Forelimb muscle (tissue), 1 donor: ENCODE results near the gene ZFAND6. TPM values are rescaled to one million over a fixed set of nuclear protein-coding genes. Genes with fewer than 3 reads are reported as not detected.
"Not testable (repeated sequence)": the region's sequence is repeated elsewhere in the genome, so short reads cannot be mapped to it uniquely, and the experiment has no call there.

Source experiments
- DNase-seq: peaks from one replicate; pipeline ENCODE4 v3.0.0-alpha.2; 2013; ENCODE audit warnings: low read depth
- polyA plus RNA-seq: library from polyadenylated mRNA; unstranded; fragments of 120-200 nt; gene quantifications from one replicate; pipeline ENCODE4 v1.2.1, GENCODE V29; 2013; ENCODE audit not compliant: insufficient read length

Gene ZFAND6
- polyA plus RNA-seq, 1 donor = 105 TPM

GRCh38 chr15:80142646-80143045 lies 83.2 kb downstream of the ZFAND6 start:
- no peak for DNase-seq

- no peak for DNase-seq
These were observed 91.7 kb downstream of the ZFAND6 start for GRCh38 chr15:80151148-80151547.

DNA sequence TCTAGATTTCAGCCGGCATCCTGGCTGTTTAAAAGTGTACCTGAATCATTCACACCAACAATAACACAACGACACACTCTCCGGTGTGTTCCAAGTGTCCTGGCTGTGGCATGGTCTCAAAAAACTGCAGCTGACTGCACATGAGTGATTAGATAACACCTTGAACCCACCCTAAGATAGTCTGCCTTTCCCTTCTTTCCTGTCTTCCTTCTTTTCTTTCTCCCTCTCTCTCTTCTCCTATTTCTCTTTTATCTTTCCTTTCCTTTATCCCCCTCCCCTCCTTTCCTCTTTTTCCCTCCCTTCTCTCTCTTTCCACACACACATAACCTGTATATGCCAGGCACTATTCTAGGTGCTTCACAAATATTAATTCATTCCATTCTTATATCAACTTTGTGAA lies 92.1 kb downstream of the ZFAND6 start:
- DNase-seq = no peak

DNA sequence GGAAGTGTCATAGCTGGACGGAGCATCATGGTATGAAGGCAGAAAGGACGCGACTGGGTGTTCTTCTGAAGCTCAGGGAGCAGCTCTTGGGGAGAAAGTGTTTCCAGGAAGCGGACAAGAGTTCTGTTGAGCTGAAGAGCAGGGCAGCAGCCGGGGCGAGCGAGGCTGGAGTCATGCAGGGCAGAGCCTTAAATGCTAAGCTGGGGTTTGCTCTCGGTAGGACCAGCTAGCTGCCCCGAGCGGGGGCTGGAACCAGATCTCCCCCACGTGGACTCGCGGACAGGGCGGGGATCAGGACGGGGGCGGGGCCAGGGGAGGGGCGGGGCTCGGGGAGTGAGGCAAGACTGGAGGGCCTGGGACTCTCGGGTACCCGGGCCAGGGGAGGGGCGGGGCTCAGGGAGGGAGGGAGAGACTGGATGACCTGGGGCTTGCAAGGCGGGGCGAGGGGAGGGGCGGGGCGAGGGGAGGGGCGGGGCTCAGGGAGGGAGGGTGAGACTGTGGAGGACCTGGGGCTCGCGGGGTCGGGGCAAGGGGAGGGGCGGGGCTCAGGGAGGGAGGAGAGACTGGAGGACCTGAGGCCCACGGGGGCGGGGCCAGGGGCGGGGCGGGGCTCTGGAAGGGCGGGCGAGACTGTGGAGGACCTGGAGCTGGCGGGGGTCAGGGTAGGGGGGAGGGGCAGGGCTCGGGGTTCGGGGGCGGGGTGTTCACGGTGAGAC lies 92.9 kb downstream of the ZFAND6 start:
- peak; percentile 32 for DNase-seq

- DNase-seq = peak; percentile 14
These were observed 93.7 kb downstream of the ZFAND6 start, which contains the start of gene FAH for GRCh38 chr15:80152896-80153876. FAH (plus strand) TSS chr15:80152999; CDS start chr15:80153055, 56 bp downstream.

DNA sequence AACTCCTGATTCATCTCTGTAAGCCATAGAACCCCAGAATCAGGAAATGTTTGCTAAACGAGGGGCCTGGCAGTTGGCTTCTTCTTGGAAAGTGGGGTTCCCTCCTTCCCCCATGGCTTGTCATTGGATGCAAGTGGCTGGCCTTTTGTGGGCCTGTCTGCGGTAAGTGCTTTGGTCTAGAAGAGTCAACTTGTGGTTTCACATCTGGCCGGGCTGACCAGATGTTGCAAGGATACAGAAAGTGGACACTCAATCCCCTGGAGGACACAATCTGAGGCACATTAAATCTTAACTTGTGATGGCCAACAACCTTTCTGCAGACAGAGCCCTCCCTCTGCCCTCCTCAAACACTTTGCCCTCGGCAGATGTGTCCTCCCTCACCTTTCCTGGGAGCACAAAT lies 94.4 kb downstream of the ZFAND6 start:
- DNase-seq = no peak

DNA sequence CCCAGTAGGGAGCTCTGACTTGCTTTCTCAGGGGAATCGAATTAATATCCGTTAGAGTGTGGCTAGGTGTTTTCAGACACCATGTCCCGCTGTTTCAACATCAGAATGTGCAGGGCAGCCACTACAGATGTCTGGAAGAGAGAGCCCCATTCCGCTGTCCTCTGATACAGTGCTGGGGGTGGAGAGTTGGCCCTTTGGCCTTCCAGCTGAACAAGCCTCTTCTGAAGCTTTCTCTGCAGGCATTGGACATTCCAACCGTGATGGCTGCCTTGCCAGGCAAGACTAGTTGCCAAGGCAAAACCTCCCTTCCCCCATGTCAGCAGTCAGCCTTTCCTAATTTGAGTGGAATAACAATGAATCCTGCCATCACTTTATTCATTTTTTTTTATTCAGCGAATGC lies 94.9 kb downstream of the ZFAND6 start:
- no peak for DNase-seq

DNA sequence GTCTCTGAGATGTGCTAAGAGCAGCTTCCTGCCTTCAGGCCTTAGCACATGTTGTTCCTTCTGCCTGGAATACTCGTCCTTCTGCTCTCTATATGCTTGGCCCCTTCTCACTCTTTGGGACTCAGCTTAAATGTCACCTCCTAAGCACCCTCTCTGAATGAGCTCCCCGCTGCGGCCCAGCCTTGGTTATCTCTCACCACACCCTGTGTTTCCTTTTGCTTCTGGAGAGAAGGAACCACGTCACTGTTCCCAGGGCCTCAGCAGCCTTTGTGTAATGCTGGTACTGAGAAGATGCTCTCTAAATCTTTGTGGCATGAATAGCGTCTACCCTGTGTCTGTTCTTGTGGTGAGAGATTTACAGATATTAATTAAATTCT lies 95.5 kb downstream of the ZFAND6 start:
- no peak for DNase-seq

DNA sequence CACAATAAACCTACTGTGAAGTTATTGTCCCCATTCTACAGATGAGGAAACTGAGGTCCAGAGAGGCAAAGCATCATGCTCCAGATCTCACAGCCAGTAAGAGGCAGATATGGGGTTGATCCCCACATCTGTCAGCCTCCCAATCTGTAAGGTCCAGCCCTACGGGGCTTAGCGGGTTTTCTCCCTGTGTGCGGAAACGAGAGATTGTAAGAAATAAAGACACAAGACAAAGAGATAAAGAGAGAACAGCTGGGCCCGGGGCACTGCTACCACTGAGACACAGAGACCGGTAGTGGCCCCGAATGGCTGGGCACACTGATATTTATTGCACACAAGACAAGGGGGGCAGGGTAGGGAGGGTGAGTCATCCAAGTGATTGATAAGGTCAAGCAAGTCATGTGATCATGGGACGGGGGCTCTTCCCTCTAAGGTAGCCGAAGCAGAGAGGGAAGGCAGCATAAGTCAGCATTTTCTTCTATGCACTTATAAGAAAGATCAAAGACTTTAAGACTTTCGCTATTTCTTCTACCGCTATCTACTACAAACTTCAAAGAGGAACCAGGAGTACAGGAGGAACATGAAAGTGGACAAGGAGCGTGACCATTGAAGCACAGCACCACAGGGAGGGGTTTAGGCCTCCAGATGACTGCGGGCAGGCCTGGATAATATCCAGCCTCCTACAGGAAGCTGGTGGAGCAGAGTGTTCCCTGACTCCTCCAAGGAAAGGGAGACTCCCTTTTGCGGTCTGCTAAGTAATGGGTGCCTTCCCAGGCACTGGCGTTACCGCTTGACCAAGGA lies 96.1 kb downstream of the ZFAND6 start:
- not testable (repeated sequence) for DNase-seq

- DNase-seq = no peak
These were observed 96.8 kb downstream of the ZFAND6 start for GRCh38 chr15:80156176-80156720.

DNA sequence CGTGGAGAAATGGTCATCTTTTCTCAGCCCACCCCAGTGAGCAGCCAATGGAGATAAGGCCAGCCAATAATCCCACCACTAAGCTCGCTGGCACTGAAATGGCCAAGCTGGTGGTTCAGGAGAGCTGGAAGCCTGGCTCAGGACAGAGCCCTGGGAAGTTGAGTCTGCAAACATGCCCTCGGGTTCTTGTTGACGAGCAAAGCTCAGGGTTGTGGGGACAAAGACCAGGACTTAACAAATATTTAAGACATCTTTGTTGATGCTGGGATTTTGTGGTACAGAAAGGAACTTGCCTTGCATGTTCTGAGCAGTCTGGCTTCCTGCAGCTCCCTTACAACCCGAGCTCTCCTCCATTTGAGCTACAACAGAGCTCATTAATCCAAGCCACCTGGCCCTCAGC lies 97.7 kb downstream of the ZFAND6 start:
- no peak for DNase-seq

DNA sequence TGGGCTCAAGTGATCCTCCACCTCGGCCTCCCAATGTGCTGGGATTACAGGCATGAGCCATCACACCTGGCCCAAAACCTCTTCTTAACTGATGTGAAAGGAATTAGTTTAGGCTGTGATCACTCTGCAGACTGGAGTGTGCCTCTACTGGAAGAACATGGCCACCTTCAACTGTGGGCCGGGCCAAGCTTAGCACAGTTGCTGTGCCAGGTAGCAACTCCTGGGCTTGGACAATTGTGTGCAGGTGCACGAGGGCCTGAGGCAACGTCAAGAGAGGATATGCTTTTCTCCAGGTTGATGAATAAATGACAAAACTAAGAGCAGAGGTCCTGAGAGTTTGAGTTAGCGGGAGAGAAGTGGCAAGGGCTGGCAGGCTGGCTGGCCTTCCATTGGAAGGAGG lies 99.8 kb downstream of the ZFAND6 start:
- no peak for DNase-seq

DNA sequence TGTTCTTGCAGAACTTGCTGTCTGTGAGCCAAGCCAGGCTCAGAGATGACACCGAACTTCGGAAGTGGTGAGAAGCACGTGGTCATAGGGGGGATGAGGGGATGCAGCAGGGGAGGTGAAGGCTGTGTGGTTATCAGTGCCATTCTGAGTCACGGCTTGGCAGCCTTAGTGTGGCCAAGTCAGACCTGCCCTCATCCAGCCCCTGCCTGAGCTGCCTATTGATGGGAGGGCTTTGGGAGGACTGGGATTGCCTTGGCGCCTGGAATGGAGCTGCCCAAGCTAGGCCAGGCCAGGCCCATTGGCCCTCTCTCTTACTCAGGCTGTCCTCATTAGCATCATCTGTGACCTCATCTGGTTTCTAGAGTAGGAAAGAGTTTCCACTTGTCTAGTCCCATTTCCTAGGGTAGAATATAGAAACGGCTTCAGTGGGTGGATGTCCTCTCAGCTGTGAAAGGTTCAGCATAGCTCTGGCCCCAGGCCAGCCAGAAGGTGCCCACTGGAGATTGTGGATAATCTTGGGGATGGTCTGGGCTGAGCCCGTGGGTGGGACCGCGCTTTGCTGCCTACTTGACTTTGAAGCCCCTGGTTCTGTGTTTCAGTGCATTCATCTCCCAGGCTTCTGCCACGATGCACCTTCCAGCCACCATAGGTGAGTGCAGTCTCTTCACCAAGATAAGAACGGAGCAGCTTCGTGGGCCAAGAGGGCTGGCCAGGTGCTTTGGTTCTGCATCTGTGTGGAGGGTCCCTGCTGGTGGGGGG lies 100.5 kb downstream of the ZFAND6 start:
- DNase-seq = no peak

- DNase-seq = peak; percentile 26
These were observed 101.2 kb downstream of the ZFAND6 start for GRCh38 chr15:80160570-80161156.

GRCh38 chr15:80161468-80162016 lies 102.1 kb downstream of the ZFAND6 start:
- DNase-seq = no peak

DNA sequence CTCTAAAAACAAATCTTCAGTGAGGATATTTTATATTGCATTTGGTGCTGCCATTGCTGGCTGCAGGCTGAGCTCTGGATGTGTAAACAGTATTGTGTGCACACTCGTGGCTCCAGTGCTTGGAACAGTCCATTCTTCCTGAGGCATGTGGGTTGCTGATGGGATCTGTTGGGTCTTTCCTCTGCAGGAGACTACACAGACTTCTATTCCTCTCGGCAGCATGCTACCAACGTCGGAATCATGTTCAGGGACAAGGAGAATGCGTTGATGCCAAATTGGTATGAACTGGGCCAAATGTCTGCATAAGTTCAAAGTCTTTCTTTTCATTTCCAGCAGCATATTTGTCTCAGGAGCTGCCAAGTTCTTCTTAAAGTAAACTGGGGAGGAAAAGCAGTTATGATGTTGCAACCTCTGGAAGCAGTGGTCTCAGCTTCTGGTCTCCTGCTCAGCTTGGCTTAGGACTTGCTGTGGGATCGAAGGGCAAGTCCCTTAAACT lies 102.6 kb downstream of the ZFAND6 start:
- DNase-seq = no peak

- DNase-seq = no peak
These were observed 103.7 kb downstream of the ZFAND6 start for GRCh38 chr15:80163217-80163616.

DNA sequence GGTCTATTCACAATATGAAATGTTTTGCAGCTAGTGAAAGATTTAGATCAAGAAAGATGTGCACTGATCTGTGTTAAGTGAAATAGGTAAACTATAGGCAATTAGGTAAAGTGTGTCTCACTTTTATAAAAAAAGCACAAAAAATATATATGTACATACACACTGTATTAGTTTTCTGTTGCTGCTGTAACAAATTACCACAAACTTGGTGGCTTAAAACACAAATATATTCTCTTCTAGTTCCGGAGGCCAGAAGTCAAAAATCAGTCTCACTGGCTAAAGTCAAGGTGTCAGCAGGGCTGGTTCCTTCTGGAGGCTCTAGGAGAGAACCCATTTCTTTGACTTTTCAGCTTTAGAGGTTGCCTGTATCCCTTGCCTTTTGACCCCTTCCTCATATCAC lies 104.4 kb downstream of the ZFAND6 start:
- no peak for DNase-seq

DNA sequence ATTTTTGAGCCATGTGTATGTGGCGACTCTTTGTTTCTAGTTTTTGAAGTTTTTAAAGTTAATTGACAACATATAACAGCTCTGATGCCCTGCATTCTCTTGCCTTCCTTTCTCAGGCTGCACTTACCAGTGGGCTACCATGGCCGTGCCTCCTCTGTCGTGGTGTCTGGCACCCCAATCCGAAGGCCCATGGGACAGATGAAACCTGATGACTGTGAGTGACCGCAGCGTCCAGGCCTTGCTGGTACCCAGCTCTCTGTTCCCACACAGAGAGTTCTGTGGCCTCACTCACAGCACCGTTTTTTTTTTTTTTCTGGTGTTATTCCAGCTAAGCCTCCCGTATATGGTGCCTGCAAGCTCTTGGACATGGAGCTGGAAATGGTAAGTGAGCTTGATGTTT lies 108.5 kb downstream of the ZFAND6 start:
- DNase-seq = no peak

DNA sequence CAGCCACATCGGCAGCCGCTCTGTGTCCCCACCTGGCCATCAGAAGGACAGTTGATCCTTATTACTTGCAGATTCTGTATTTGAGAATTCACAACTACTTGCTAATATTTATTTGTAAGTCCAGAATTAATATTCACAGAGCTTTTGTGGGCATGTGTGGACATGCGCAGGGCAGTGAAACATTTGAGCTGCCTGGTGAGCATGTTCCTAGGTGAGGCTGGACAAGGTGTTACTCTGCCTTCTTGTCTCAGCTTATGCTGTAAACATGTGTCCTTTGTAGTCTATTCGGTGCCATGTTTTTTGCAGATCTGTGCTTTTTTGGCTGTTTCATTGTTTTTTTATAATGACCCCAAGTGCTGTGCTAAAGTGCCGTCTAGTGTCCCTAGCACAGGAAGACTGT lies 108.9 kb downstream of the ZFAND6 start:
- no peak for DNase-seq
